MM.1S (cell line): ENCODE measurements around the gene BDNF.

ENCODE experiments used
- EZH2 ChIP-seq: fragments of 300-600 bp; sonication (generic); optimal IDR thresholded peaks from 2 replicates; pipeline ENCODE3; 2017; ENCODE audit warnings: low read depth, mild to moderate bottlenecking, antibody characterized with exemption, low read length, mixed read lengths
- TF ChIP-seq, protein P1 (sequence below): fragments of 300-600 bp; sonication (generic); IDR thresholded peaks from 2 replicates; pipeline ENCODE4 v1.5.1; 2016; ENCODE audit warnings: antibody characterized with exemption, low read length, mixed read lengths

DNA sequence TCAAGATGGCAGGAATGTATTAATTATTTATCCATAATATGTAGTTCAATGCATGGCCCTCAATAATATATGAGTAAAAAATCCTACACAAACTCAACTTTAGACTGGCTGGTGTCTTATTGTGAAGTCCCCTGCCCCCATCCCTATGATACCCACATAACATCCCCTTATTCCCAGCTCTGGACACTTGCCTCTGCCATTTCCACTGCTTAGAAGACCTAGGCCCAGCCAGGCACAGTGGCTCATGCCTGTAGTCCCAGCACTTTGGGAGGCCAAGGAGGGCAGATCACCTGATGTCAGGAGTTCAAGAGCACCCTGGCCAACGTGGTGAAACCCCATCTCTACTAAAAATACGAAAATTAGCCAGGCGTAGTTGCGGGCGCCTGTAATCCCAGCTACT lies 84.4 kb downstream of the BDNF start:
- TF ChIP-seq, protein P1, sequence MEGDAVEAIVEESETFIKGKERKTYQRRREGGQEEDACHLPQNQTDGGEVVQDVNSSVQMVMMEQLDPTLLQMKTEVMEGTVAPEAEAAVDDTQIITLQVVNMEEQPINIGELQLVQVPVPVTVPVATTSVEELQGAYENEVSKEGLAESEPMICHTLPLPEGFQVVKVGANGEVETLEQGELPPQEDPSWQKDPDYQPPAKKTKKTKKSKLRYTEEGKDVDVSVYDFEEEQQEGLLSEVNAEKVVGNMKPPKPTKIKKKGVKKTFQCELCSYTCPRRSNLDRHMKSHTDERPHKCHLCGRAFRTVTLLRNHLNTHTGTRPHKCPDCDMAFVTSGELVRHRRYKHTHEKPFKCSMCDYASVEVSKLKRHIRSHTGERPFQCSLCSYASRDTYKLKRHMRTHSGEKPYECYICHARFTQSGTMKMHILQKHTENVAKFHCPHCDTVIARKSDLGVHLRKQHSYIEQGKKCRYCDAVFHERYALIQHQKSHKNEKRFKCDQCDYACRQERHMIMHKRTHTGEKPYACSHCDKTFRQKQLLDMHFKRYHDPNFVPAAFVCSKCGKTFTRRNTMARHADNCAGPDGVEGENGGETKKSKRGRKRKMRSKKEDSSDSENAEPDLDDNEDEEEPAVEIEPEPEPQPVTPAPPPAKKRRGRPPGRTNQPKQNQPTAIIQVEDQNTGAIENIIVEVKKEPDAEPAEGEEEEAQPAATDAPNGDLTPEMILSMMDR, result no peak
- TF ChIP-seq EZH2, result no peak
